Measurements from ENCODE around the gene B4GALT6.

GRCh38 chr18:31646332-31647126, 37.9 kb downstream of the B4GALT6 start:
- no peak for TF ChIP-seq CTCF (IDR thresholded peaks at IDR 0.05)
- TF ChIP-seq POLR2A (IDR thresholded peaks at IDR 0.05): no peak

Data from suprapubic skin (tissue), 3 donors.